GM18507 (cell line): ENCODE measurements around the gene RBBP8.

Experiments used
- DNase-seq: peaks from one replicate; pipeline ENCODE4 v3.0.0; 2011; ENCODE audit warnings: low read depth; ENCODE audit not compliant: insufficient read length; ENCODE audit errors: extremely low spot score
- FAIRE-seq: peaks from 2 replicates; lab custom pipeline; 2011; peaks lifted over from hg19 to GRCh38; lab: Jason Lieb, UNC

Gene RBBP8

DNA sequence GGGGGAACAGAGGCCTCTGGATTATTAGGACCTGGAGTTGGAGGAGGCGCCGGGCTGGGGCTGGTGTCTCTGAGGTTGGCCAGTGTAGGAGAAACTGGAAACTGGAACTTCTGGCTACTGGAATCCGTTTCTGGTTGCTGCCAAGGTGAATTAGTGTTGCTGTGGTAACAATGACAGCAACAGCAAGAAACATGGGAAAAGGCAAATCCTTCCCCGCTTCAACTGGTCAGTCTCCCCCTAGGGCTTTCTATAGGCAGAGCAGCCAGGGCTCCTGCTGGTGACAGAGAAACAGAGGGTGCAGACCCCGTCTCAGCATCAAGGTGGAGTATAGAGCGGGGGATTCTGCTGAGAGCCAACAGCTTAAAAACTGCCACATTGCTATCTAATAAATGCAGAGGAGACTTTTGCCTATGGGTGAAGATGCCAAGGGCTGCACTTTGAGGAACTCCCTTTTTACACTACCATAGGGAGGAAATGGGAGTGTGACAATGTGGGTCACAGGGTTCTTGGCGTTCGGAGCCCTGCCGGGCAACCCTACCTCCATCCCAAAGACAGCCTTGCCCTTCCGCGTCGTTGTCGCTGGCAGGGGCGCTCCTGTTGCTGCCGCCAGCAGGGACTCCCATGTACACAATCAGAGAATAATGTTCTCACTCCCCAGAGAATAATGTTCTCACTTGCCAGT, 120.8 kb downstream of the RBBP8 start:
- FAIRE-seq = no peak
- no peak for DNase-seq

DNA sequence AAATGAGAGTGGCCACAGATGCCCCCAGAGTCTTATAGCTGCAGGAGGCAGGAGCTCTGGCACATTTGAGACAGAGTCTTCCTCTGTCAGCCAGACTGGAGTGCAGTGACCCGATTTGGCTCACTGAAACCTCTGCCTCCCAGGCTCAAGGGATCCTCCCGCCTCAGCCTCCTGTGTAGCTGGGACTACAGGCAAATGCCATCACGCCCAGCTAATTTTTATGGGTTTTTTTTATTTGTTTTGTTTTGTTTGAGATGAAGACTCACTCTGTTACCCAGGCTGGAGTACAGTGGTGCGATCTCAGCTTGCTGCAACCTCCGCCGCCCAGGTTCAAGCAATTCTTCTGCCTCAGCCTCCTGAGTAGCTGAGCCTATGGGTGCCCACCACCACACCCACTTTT, 121.4 kb downstream of the RBBP8 start:
- DNase-seq = no peak
- no peak for FAIRE-seq

DNA sequence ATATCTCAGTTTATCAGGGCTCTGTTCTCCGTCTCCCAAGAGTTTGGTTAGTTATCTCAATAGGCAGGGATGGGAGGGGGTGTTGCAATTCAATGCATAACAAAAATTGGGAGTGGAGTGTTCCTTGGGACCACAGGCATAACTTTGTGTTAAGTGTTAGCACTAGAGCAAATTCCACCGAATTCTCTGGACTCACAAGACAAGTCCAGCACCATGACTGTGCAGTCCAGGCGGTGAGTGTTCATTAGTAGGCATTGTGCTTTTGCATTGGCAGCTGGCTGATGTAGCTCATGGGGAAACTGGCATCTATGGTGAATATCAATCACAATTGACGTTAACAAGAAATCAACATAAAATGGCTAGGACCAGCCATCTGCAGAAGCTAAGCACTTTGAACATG, 123.2 kb downstream of the RBBP8 start:
- DNase-seq = no peak
- no peak for FAIRE-seq

DNA sequence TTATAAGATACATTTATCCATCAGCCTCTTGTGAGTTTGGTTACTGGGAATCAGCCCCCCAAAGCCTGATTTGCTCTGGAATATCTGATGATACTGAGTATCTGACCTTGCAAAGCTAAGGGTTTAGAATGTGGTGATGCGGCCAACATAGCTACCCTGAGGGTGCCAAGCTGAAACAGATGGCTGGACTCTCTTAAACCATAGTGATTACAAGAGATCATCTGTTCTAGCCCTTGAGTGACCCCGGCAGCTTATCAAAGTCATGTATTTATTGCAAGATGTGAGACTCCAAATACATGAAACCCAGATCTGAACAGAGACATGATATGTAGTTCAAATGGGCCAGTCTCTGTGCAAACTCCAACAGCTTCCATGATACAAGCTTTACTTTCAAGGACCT, 124.0 kb downstream of the RBBP8 start:
- FAIRE-seq (no peak), DNase-seq (no peak)

DNA sequence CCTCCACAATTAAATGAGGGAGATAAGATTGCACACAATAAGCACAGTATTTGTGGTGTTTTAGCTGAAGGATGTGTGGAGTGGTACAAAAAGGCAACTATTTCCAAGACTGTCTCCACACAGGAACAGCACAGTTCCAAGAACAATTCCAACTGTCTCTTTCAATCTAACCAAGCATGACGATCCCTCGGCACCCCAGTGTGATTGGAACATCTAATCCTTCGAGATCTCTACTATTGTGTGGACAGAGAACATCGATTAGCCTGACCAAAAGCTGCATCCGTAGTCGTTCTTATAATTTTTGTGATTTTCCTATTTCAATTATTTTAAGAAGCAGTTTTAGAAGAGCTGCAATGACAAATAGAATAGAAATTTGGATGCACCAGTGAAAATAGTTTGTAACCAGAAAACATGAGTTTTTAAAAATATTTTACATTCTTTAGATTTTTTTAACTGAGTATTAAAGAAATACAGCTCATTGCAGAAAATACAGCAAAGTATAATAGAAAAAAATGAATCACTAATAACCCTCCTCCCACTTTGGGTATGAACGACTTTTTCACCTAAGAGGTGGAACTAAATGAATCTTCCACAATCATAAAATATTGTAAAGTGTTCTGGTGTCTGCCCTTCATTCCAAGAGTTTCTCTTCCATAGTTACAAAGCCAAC, 125.8 kb downstream of the RBBP8 start:
- FAIRE-seq (no peak), DNase-seq (no peak)

DNA sequence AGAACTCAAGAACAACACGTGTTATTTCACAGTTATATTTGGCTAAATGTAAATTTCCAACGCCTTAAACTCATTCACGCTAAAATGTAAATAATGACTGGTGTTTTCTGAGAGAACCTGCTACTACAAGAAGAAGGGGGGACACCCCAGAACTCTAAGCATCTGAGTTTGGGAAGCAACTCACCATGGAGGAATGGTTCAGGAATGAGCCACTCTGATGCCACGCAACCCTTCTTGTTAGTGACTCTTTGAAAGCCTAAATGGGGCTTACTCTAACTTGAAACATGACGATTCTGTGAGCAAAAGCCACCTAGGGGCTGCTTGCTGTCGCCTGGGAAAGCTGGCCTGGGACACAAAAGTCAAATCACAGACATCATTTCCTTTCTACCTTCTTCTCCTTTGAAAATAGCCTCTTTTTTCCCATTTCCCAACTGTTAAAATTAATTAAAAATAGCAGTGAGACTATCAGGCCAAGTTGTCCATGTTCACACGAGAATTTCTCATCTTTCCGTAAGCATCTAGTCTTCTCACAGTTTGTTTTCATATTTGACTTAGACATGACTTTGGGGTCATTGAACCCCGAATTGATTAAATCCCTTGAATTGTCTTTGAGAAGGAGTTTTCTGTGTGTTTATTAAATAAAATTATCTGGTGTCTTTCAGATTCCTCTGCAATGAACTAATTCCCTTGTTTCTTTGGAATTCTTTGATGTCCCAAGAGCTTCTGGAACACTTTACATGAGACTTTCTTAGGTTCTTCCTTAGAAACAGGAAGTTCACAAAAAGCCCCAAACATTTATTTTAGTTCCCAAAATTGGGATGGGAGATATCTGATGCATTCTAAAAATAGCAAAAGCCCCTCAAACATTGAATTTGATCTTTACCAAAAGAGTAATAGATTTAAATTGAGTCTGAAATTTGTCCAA, 126.7 kb downstream of the RBBP8 start:
- no peak for DNase-seq
- FAIRE-seq = no peak

DNA sequence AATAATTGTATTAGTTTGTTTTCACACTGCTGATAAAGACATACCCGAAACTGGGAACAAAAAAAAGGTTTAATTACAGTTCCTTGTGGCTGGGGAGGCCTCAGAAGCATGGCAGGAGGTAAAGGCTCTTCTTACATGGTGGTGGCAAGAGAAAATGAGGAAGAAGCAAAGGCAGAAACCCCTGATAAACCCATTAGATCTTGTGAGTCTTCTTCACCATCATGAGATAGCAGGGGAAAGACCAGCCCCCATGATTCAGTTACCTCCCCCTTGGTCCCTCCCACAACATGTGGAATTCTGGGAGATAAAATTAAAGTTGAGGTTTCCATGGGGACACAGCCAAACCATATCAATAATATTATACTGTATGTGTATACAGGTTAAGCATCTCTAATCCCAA, 128.9 kb downstream of the RBBP8 start:
- no peak for FAIRE-seq
- DNase-seq = no peak

DNA sequence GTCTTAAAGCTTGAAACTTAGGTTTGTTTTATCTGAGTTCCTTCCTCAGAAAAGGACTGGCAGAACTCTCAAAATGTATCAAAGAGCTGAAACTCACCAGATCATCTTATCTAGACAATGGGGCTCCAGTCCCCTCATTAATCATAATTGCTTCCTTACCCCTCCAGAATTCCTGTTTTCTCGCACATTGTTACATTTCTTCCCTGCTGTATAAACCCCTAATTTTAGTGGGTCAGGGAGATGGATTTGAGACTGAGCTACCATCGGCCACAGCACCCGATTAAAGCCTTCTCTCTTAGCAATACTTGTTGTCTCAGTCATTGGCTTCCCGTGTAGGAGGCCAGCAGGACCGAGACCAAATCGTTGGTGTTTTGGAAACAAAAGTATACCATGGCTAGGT, 130.4 kb downstream of the RBBP8 start:
- FAIRE-seq (no peak), DNase-seq (no peak)

DNA sequence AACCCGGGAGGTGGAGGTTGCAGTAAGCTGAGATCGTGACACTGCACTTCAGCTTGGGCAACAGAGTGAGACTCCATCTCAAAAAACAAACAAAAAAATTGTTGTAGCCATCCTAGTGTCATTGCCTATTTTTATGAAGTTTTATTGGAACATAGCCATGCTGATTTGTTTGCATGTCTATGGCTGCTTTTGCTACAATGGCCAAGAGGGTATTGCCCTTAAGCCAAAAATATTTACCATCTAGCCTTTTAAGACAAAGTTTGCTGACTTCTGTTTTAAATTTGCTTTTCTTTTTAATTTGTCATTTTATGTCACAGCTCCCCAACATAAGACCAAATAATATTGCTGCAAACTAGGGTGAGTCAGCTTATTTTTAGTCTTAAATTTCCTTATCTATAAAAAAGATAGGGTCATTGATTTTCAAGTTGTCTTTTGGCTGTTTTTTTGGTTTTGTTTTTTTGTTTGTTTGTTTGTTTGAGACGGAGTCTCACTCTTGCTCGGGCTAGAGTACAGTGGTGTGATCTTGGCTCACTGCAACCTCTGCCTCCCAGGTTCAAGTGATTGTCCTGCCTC, 132.2 kb downstream of the RBBP8 start:
- FAIRE-seq (no peak), DNase-seq (no peak)

DNA sequence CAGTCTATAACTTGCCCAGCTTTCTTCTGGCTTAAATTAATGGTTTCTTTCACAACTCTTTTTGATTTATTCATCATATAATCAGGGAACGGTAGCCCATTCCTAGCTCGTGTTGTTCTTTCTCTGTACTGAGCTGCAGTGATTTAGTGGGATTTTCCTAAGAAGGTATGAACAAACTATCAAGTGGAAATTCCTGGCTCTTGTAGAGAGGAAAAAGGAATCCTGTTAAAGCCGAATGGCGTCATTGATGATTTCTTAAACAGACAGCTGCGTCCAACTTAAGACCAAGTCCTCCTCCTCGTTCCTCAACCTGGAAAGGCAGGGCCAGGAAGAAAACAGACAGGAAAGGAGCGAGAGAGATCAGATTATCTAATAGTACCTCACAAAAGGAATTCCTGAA, 132.9 kb downstream of the RBBP8 start:
- DNase-seq (no peak), FAIRE-seq (no peak)

DNA sequence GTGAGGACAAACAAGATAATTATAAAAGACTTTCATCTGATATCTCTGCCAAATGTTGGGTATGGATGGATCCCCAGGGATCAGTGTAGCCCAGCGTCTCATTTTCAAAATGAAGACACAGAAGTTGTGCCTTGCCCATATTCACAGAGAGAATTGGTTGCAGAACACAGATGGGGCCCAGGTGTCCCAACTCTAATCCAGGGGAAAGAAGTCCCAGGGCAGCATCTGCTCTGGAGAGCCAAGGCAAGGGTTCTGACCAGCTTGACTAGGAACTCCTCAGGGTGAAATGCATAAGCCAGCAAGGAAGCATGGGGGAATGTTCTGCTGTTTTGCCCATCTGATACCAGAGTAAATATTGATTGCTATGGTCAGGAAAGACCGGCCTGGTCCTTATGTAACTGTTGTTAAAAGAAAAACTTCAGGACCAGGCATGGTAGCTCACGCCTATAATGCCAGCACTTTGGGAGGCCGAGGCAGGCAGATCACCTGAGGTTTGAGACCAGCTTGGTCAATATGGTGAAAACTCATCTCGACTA, 133.4 kb downstream of the RBBP8 start:
- no peak for FAIRE-seq
- DNase-seq = no peak

DNA sequence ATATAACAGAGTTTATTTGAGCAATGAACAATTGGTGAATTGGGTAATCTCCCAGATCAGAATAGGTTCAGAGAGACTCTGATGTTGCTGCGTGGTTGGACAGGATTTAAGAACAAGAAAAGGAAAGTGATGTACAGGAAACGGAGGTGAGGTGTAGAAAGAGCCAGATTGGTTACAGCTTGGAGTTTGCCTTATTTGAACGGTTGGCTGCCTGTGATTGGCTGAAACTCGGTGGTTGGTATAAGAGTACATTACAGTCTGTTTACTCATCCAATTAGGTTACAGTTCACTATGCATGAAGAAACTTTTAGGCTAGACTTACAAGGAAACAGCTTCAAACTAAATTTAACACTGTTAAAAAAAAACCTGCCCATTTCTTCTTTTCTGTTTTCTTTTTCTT, 134.1 kb downstream of the RBBP8 start:
- no peak for DNase-seq
- FAIRE-seq = peak; percentile 49

DNA sequence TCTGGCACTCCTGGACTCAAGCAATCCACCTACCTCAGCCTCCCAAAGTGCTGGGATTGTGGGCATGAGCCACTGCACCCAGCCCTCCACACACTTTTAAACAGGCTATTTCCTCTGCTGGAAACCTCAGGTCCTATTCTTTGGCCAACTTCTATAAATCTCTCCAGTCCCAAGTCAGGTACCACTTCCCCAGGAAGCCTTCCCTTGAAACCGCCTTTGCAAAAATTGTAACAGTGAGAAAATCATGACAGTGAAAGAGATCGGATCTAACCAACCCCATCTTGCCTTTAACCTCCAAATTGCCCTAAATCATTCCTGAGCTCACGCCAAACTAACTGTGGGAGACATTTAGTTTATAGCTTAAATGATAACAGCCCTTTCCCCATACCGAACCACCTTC, 134.9 kb downstream of the RBBP8 start:
- FAIRE-seq = no peak
- DNase-seq = no peak

DNA sequence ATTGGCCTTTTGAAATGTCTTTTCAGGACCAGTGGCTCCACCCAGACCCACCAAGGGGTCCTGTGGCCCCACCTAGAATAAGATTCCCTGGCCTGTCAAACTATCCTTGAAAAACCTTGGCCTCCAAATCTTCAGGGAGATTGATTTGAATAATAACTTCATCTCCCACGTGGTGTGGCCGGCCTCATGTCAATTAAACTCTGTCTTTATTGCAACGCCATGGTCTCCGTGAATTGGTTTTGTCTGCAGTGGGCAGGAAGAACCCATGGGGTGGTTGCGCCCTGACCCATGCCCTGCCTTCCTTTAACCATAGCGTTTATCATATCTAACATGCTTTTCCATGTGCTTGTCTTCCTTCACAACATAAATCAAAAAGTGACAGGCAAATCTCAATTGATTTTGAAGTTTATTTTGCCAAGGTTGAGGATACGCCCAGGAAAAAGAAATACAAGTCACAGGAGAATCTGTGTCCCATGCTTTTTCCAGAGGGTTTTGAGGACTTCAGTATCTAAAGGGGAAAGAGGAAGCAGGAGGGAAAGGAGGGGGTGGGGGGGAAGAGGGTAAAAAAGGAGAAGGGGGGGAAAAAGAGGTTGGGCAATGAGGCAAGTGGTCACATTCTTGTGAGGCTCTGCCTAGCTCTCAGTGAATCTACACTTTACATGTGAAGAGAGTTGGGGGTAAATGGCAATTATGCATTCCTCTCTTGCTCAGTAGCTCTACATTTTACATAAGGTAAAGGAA, 135.6 kb downstream of the RBBP8 start:
- FAIRE-seq = no peak
- no peak for DNase-seq

DNA sequence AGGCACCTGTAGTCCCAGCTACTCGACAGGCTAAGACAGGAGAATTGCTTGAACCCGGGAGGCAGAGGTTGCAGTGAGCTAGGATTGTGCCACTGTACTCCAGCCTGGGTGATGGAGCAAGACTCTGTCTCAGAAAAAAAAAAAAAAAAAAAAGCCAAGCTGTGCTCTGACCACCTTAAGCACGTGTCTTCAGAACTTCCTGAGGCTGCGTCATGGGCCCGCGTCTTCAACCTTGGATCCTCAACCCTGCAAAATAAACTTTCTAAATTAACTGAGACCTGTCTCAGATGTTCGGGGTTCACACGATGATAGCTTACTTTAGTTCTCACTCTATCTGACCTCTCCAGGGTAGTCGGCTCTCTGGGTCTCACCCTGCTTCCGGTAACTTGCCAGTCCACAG, 136.4 kb downstream of the RBBP8 start:
- no peak for FAIRE-seq
- no peak for DNase-seq

DNA sequence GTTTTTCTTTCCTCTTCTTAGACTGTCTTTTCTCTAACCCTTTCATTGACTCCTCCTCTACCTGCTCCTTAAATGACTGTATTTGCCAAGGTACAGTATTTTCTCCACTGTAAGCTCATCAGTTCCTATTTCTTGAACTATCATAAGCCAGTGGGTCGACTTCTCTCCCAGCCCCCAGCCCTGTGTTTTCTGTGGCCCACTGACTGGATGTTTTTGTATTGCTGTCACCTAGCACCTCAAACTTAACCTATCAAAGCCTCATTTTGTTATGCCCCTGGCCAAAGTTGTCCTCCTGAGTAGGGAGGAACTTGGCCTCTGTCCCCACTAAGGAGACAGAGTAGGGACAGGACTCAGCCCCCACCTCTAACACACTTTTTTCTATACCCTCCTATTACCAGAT, 136.8 kb downstream of the RBBP8 start:
- DNase-seq (no peak), FAIRE-seq (no peak)

DNA sequence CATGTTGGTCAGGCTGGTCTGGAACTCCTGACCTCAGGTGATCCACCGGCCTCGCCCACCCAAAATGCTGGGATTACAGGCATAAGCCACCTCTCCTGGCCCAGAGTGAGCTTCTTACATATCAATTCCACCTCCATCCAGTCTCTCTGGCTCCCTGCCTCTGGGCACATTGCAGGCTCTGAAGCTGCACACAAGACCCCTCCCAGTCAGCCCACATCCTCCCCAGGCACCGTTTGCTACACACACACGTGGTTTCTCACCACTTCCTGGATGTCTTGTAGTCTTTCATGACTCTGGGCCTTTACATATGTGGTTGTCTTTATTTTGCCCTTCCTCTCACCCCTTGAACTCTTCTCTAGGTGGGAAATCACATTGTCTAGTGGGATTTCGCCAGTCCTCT, 138.2 kb downstream of the RBBP8 start:
- peak; percentile 96 for FAIRE-seq
- peak; percentile 64 for DNase-seq

DNA sequence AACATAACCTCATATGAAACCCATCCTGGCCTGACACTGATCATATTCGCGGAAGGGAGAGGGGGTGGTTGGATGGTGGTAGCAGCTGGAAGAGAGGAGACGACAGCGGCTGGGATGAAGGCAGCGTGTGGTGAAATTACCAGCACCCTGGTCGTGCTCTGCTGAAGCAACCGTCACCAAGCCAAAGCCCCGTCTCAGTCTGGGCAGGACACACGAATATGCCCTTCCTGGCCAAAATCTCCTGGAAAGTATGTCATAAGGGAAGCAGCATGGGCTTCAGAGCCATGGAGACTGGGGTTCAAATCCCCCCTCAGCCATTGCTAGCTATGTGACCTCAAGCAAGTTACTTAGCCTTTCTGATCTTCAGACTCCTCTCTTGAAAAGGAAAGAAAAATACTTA, 139.0 kb downstream of the RBBP8 start:
- DNase-seq = no peak
- FAIRE-seq = no peak

DNA sequence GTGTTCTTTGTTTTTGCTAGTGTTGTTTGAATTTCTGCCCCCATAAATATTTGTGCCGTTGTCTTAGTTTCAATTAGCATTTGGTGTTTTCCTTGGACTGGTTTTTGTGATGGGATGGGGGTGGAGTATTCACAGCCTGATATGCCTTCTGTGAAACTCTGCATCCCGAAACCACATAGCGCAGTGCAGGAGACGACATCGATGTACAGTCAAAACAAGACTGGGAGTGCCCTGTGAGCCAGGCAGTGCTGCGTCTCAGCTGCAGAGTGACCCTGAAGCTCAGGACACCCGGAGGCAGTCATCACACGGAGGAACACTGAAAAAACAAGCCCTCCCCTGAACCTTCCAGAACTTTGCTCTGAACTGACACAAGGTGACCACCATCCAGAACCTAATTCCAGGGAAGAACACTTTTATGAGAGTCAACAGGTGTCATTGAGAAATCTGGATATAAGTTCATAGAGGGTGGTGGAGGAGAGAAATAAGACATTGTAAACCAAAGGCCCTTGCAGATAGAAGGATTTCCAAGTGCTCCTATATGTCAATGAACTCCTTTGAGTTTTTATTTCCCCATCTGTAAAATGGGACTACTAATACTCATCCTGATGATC, 141.0 kb downstream of the RBBP8 start:
- DNase-seq = no peak
- no peak for FAIRE-seq
